ENCODE results near the gene TNNT3.

- TF ChIP-seq EZH2 (IDR thresholded peaks at IDR 0.05; ENCODE audit: borderline replicate concordance, low read depth, low read length, poor library complexity, severe bottlenecking) = no peak
- no peak for TF ChIP-seq CTCF (conservative IDR thresholded peaks at IDR 0.05; ENCODE audit: low read depth, low read length)
Observed at GRCh38 chr11:1937616-1938342, 18.3 kb downstream of the TNNT3 start.

Data from A673 (cell line).